Naive thymus-derived CD8-positive, alpha-beta T cell (primary cell): Measurements from ENCODE around the gene PCDHAC2. TPM values are rescaled to one million over a fixed set of nuclear protein-coding genes. Genes with fewer than 3 reads are reported as not detected.

ENCODE experiments used
- polyA plus RNA-seq, 3 donors: library from polyadenylated mRNA; unstranded; fragments of 300-500 nt; fragmentation: Illumina TruSeq; gene quantifications; one replicate each; pipeline ENCODE4 v1.2.3, GENCODE V29; 2021
- total RNA-seq, 8 experiments: library from RNA in 2 of 8; stranded (reverse) in 2 of 8; gene quantifications; one replicate each; pipeline ENCODE4 v1.2.3 and lab custom pipeline; 2021 to 2026

The PCDHAC2 gene
- total and polyA plus RNA-seq, 5 experiments from 2014 or later = not detected

Other genes starting within 250 kb of the PCDHAC2 start
- not detected for gene PCDHA1, start 180.3 kb upstream of the PCDHAC2 start, total RNA-seq
- gene PCDHA1, start 180.3 kb upstream of the PCDHAC2 start, polyA plus RNA-seq = not detected
- gene PCDHA2, start 171.6 kb upstream of the PCDHAC2 start, total RNA-seq = not detected
- not detected for gene PCDHA2, start 171.6 kb upstream of the PCDHAC2 start, polyA plus RNA-seq
- gene PCDHA3, start 165.4 kb upstream of the PCDHAC2 start, total RNA-seq = not detected
- not detected for gene PCDHA3, start 165.4 kb upstream of the PCDHAC2 start, polyA plus RNA-seq
- gene PCDHA4, start 159.4 kb upstream of the PCDHAC2 start, total RNA-seq = not detected
- not detected for gene PCDHA4, start 159.4 kb upstream of the PCDHAC2 start, polyA plus RNA-seq
- gene PCDHA5, start 144.9 kb upstream of the PCDHAC2 start, total RNA-seq = not detected
- gene PCDHA5, start 144.9 kb upstream of the PCDHAC2 start, polyA plus RNA-seq = not detected
- gene PCDHA6, start 138.5 kb upstream of the PCDHAC2 start, total RNA-seq = not detected
- gene PCDHA6, start 138.5 kb upstream of the PCDHAC2 start, polyA plus RNA-seq = not detected
- not detected for gene PCDHA7, start 132.2 kb upstream of the PCDHAC2 start, total RNA-seq
- not detected for gene PCDHA7, start 132.2 kb upstream of the PCDHAC2 start, polyA plus RNA-seq
- not detected for gene PCDHA8, start 125.3 kb upstream of the PCDHAC2 start, total RNA-seq
- gene PCDHA8, start 125.3 kb upstream of the PCDHAC2 start, polyA plus RNA-seq = not detected
- gene PCDHA9, start 118.1 kb upstream of the PCDHAC2 start, total RNA-seq = not detected
- gene PCDHA9, start 118.1 kb upstream of the PCDHAC2 start, polyA plus RNA-seq = not detected
- not detected for gene PCDHA10, start 110.6 kb upstream of the PCDHAC2 start, total RNA-seq
- not detected for gene PCDHA10, start 110.6 kb upstream of the PCDHAC2 start, polyA plus RNA-seq
- not detected for gene PCDHA11, start 97.5 kb upstream of the PCDHAC2 start, total RNA-seq
- not detected for gene PCDHA11, start 97.5 kb upstream of the PCDHAC2 start, polyA plus RNA-seq
- not detected for gene PCDHA12, start 91.2 kb upstream of the PCDHAC2 start, total RNA-seq
- not detected for gene PCDHA12, start 91.2 kb upstream of the PCDHAC2 start, polyA plus RNA-seq
- not detected for gene PCDHA13, start 84.4 kb upstream of the PCDHAC2 start, total RNA-seq
- not detected for gene PCDHA13, start 84.4 kb upstream of the PCDHAC2 start, polyA plus RNA-seq
- not detected for gene PCDHAC1, start 40.2 kb upstream of the PCDHAC2 start, total RNA-seq
- not detected for gene PCDHAC1, start 40.2 kb upstream of the PCDHAC2 start, polyA plus RNA-seq
- not detected for gene PCDHB1, start 84.9 kb downstream of the PCDHAC2 start, total RNA-seq
- not detected for gene PCDHB1, start 84.9 kb downstream of the PCDHAC2 start, polyA plus RNA-seq
- not detected for gene PCDHB2, start 128.1 kb downstream of the PCDHAC2 start, total RNA-seq
- gene PCDHB2, start 128.1 kb downstream of the PCDHAC2 start, polyA plus RNA-seq = under 1 TPM in 1 of 3 donors, not detected in 2; 0.25 TPM
- not detected for gene PCDHB3, start 134.0 kb downstream of the PCDHAC2 start, total RNA-seq
- gene PCDHB3, start 134.0 kb downstream of the PCDHAC2 start, polyA plus RNA-seq = not detected
- gene PCDHB4, start 155.3 kb downstream of the PCDHAC2 start, total RNA-seq = not detected
- not detected for gene PCDHB4, start 155.3 kb downstream of the PCDHAC2 start, polyA plus RNA-seq
- under 1 TPM in 1 of 2 experiments, not detected in 1; 0.18 TPM for gene PCDHB5, start 168.7 kb downstream of the PCDHAC2 start, total RNA-seq
- gene PCDHB5, start 168.7 kb downstream of the PCDHAC2 start, polyA plus RNA-seq = not detected
- gene PCDHB6, start 183.6 kb downstream of the PCDHAC2 start, total RNA-seq = not detected
- not detected for gene PCDHB6, start 183.6 kb downstream of the PCDHAC2 start, polyA plus RNA-seq
- not detected for gene PCDHB7, start 206.2 kb downstream of the PCDHAC2 start, total RNA-seq
- gene PCDHB7, start 206.2 kb downstream of the PCDHAC2 start, polyA plus RNA-seq = not detected
- not detected for gene PCDHB8, start 211.3 kb downstream of the PCDHAC2 start, total RNA-seq
- not detected for gene PCDHB8, start 211.3 kb downstream of the PCDHAC2 start, polyA plus RNA-seq
- not detected for gene PCDHB16, start 215.9 kb downstream of the PCDHAC2 start, total RNA-seq
- not detected for gene PCDHB16, start 215.9 kb downstream of the PCDHAC2 start, polyA plus RNA-seq
- not detected for gene PCDHB9, start 220.7 kb downstream of the PCDHAC2 start, total RNA-seq
- gene PCDHB9, start 220.7 kb downstream of the PCDHAC2 start, polyA plus RNA-seq = not detected
- not detected for gene PCDHB10, start 225.9 kb downstream of the PCDHAC2 start, total RNA-seq
- gene PCDHB10, start 225.9 kb downstream of the PCDHAC2 start, polyA plus RNA-seq = not detected
- not detected for gene PCDHB11, start 233.2 kb downstream of the PCDHAC2 start, total RNA-seq
- not detected for gene PCDHB11, start 233.2 kb downstream of the PCDHAC2 start, polyA plus RNA-seq
- gene PCDHB12, start 242.2 kb downstream of the PCDHAC2 start, total RNA-seq = not detected
- not detected for gene PCDHB12, start 242.2 kb downstream of the PCDHAC2 start, polyA plus RNA-seq
- not detected for gene PCDHB13, start 247.4 kb downstream of the PCDHAC2 start, total RNA-seq
- not detected for gene PCDHB13, start 247.4 kb downstream of the PCDHAC2 start, polyA plus RNA-seq